SK-N-SH treated with all-trans-retinoic acid at 6 μM for 48 hours (cell line): ENCODE data around the gene MRPL19.

Source experiments
- ATAC-seq: fragments of 200-7000 bp; cut with Tn5 transposase; 3 replicates; pipeline ENCODE4 v1.9.1; 2020; ENCODE audit warnings: mild to moderate bottlenecking, moderate library complexity
- ARNTL ChIP-seq: fragments of 450-650 bp; formaldehyde crosslinking; IDR thresholded peaks from 2 replicates; pipeline ENCODE4 v1.5.0; 2020; ENCODE audit warnings: low read depth, mild to moderate bottlenecking, moderate library complexity, borderline replicate concordance
- BACH2 ChIP-seq: fragments of 250-450 bp; sonication (Bioruptor Pico); IDR thresholded peaks from 2 replicates; pipeline ENCODE4 v1.9.0; 2021; ENCODE audit warnings: mild to moderate bottlenecking, borderline replicate concordance
- CREB5 ChIP-seq: fragments of 250-450 bp; sonication (Bioruptor Pico); IDR thresholded peaks from 2 replicates; pipeline ENCODE4 v1.5.1; 2020; ENCODE audit warnings: low read depth, mild to moderate bottlenecking, moderate library complexity
- CSDC2 ChIP-seq: fragments of 250-450 bp; sonication (Bioruptor Pico); IDR thresholded peaks from 2 replicates; pipeline ENCODE4 v1.5.0; 2020; ENCODE audit warnings: mild to moderate bottlenecking, moderate library complexity
- ESRRG ChIP-seq: fragments of 250-450 bp; sonication (Bioruptor Pico); IDR thresholded peaks from 2 replicates; pipeline ENCODE4 v1.6.1; 2021; ENCODE audit warnings: mild to moderate bottlenecking
- GLIS3 ChIP-seq: fragments of 250-450 bp; sonication (Bioruptor Pico); IDR thresholded peaks from 2 replicates; pipeline ENCODE4 v1.5.0; 2020; ENCODE audit warnings: mild to moderate bottlenecking, moderate library complexity
- OSR1 ChIP-seq: fragments of 250-450 bp; sonication (Bioruptor Pico); IDR thresholded peaks from 2 replicates; pipeline ENCODE4 v1.8.0; 2022; ENCODE audit warnings: moderate library complexity, mild to moderate bottlenecking, inconsistent platforms
- PPARA ChIP-seq: fragments of 250-450 bp; sonication (Bioruptor Pico); IDR thresholded peaks from 2 replicates; pipeline ENCODE4 v1.5.0; 2020; ENCODE audit warnings: mild to moderate bottlenecking, borderline replicate concordance
- RARB ChIP-seq: fragments of 250-450 bp; sonication (Bioruptor Pico); IDR thresholded peaks from 2 replicates; pipeline ENCODE4 v1.8.0; 2021; ENCODE audit warnings: mild to moderate bottlenecking, moderate library complexity
- SNAI2 ChIP-seq: fragments of 250-450 bp; sonication (Bioruptor Pico); IDR thresholded peaks from 2 replicates; pipeline ENCODE4 v1.5.0; 2020; ENCODE audit warnings: mild to moderate bottlenecking, moderate library complexity
- TCF4 ChIP-seq: fragments of 250-450 bp; sonication (Bioruptor Pico); IDR thresholded peaks from 2 replicates; pipeline ENCODE4 v1.8.0; 2021; ENCODE audit warnings: mild to moderate bottlenecking, moderate library complexity, borderline replicate concordance
- TOX ChIP-seq: fragments of 250-450 bp; sonication (Bioruptor Pico); IDR thresholded peaks from 2 replicates; pipeline ENCODE4 v1.8.0; 2021; ENCODE audit warnings: mild to moderate bottlenecking, moderate library complexity, borderline replicate concordance
- TSHZ2 ChIP-seq: fragments of 250-450 bp; sonication (Bioruptor Pico); IDR thresholded peaks from 2 replicates; pipeline ENCODE4 v1.5.0; 2020; ENCODE audit warnings: mild to moderate bottlenecking, moderate library complexity
- ZC3H10 ChIP-seq: fragments of 250-450 bp; sonication (Bioruptor Pico); IDR thresholded peaks from 2 replicates; pipeline ENCODE4 v1.5.1; 2021; ENCODE audit warnings: mild to moderate bottlenecking, moderate library complexity
- ZFP3 ChIP-seq: fragments of 250-450 bp; sonication (Bioruptor Pico); IDR thresholded peaks from 2 replicates; pipeline ENCODE4 v1.5.0; 2020; ENCODE audit warnings: mild to moderate bottlenecking, moderate library complexity
- ZFP30 ChIP-seq: fragments of 450-650 bp; formaldehyde crosslinking; IDR thresholded peaks from 2 replicates; pipeline ENCODE4 v1.5.0; 2022; ENCODE audit warnings: mild to moderate bottlenecking, moderate library complexity
- ZNF565 ChIP-seq: fragments of 450-650 bp; formaldehyde crosslinking; conservative IDR thresholded peaks from 2 replicates; pipeline ENCODE4 v1.5.0; 2020; ENCODE audit warnings: low read depth, mild to moderate bottlenecking, moderate library complexity
- ZNF70 ChIP-seq: fragments of 450-650 bp; formaldehyde crosslinking; IDR thresholded peaks from 2 replicates; pipeline ENCODE4 v1.5.0; 2020; ENCODE audit warnings: mild to moderate bottlenecking, moderate library complexity
- ZNF8 ChIP-seq: fragments of 450-650 bp; formaldehyde crosslinking; IDR thresholded peaks from 2 replicates; pipeline ENCODE4 v1.5.0; 2020; ENCODE audit warnings: mild to moderate bottlenecking, moderate library complexity
- TF ChIP-seq, protein P1 (sequence below): fragments of 250-450 bp; sonication (Bioruptor Pico); IDR thresholded peaks from 2 replicates; pipeline ENCODE4 v1.8.0; 2020; ENCODE audit warnings: mild to moderate bottlenecking, moderate library complexity, borderline replicate concordance
- TF ChIP-seq, protein P2 (sequence below): fragments of 250-450 bp; sonication (Bioruptor Pico); IDR thresholded peaks from 2 replicates; pipeline ENCODE4 v1.8.0; 2021; ENCODE audit warnings: low read depth, mild to moderate bottlenecking, moderate library complexity, borderline replicate concordance
- TF ChIP-seq, protein P3 (sequence below): fragments of 250-450 bp; sonication (Bioruptor Pico); IDR thresholded peaks from 2 replicates; pipeline ENCODE4 v1.5.1; 2021; ENCODE audit warnings: mild to moderate bottlenecking, moderate library complexity

Gene MRPL19

DNA sequence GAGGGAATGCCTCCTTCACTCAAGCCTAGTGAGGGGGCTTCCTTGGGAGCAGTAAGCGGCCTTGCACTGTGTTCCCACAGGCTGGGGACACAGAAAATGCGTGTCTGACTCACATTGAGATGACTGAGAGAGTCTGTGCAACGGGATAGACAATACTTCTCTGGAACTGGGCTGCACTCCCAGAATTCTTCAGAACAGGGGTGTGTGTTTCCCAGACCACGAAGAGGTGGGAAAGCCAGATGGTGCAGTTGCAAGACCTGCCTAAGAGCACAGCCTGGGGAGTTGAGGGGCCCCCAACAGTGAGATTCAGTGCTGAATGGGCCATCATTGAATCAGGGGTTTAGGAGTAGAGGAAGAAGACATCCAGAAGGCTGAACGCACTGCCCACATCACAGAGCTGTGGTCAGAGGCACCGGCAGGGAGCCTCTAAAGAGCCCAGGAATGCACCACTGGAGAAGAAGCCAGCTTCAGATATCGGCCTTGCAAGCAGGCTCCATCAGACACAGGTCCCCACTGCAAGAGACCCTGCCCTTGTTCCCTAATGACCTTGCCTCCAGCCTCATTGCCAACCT, 36.6 kb upstream of the MRPL19 start:
- TF ChIP-seq ZC3H10 (CRISPR knock-in tag) (no peak), TOX (CRISPR knock-in tag) (no peak), ZFP30 (CRISPR knock-in tag) (no peak), OSR1 (no peak), GLIS3 (CRISPR knock-in tag) (no peak), BACH2 (no peak), ARNTL (CRISPR knock-in tag) (no peak), TCF4 (CRISPR knock-in tag) (no peak), PPARA (CRISPR knock-in tag) (no peak), RARB (CRISPR knock-in tag) (no peak), ZNF565 (CRISPR knock-in tag) (no peak)
- TF ChIP-seq, protein P1, sequence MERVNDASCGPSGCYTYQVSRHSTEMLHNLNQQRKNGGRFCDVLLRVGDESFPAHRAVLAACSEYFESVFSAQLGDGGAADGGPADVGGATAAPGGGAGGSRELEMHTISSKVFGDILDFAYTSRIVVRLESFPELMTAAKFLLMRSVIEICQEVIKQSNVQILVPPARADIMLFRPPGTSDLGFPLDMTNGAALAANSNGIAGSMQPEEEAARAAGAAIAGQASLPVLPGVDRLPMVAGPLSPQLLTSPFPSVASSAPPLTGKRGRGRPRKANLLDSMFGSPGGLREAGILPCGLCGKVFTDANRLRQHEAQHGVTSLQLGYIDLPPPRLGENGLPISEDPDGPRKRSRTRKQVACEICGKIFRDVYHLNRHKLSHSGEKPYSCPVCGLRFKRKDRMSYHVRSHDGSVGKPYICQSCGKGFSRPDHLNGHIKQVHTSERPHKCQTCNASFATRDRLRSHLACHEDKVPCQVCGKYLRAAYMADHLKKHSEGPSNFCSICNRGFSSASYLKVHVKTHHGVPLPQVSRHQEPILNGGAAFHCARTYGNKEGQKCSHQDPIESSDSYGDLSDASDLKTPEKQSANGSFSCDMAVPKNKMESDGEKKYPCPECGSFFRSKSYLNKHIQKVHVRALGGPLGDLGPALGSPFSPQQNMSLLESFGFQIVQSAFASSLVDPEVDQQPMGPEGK, result no peak
- TF ChIP-seq, protein P2, sequence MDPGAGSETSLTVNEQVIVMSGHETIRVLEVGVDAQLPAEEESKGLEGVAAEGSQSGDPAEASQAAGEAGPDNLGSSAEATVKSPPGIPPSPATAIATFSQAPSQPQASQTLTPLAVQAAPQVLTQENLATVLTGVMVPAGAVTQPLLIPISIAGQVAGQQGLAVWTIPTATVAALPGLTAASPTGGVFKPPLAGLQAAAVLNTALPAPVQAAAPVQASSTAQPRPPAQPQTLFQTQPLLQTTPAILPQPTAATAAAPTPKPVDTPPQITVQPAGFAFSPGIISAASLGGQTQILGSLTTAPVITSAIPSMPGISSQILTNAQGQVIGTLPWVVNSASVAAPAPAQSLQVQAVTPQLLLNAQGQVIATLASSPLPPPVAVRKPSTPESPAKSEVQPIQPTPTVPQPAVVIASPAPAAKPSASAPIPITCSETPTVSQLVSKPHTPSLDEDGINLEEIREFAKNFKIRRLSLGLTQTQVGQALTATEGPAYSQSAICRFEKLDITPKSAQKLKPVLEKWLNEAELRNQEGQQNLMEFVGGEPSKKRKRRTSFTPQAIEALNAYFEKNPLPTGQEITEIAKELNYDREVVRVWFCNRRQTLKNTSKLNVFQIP (CRISPR knock-in tag), result no peak
- ATAC-seq, result no peak

DNA sequence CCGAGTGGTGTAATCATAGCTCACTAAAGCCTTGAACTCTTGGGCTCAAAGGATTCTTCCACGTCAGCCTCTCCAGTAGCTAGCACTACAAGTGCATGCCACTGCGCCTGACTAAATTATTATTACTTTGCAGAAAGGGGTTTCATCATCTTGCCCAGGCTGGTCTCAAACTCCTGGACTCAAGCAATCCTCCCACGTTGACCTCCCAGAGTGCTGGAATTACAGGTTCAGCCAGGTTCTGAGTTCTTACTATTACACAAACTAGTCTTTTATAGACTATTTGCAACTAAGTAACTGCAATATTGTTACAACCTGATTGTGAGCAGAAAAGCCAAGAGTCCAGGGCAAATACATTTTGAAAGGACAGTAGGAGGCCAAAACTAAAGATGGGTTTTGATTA, 35.9 kb upstream of the MRPL19 start:
- ATAC-seq, result no peak

More for the DNA sequence above, 35.9 kb upstream of the MRPL19 start:
- TF ChIP-seq, protein P1, result no peak
- TF ChIP-seq, protein P3, sequence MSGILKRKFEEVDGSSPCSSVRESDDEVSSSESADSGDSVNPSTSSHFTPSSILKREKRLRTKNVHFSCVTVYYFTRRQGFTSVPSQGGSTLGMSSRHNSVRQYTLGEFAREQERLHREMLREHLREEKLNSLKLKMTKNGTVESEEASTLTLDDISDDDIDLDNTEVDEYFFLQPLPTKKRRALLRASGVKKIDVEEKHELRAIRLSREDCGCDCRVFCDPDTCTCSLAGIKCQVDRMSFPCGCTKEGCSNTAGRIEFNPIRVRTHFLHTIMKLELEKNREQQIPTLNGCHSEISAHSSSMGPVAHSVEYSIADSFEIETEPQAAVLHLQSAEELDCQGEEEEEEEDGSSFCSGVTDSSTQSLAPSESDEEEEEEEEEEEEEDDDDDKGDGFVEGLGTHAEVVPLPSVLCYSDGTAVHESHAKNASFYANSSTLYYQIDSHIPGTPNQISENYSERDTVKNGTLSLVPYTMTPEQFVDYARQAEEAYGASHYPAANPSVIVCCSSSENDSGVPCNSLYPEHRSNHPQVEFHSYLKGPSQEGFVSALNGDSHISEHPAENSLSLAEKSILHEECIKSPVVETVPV (CRISPR knock-in tag), result no peak
- TF ChIP-seq ZNF8 (no peak), ZC3H10 (CRISPR knock-in tag) (no peak), ESRRG (no peak), TSHZ2 (CRISPR knock-in tag) (no peak), CREB5 (CRISPR knock-in tag) (no peak), TCF4 (CRISPR knock-in tag) (no peak), RARB (CRISPR knock-in tag) (no peak), PPARA (CRISPR knock-in tag) (no peak), SNAI2 (CRISPR knock-in tag) (no peak), ZNF70 (CRISPR knock-in tag) (no peak), GLIS3 (CRISPR knock-in tag) (no peak), CSDC2 (no peak), BACH2 (no peak), ZFP3 (no peak), ZFP30 (CRISPR knock-in tag) (no peak)
